Gastrocnemius medialis (tissue), 4 donors: ENCODE data around the gene KCNJ1.

Source experiments
- CTCF ChIP-seq, 5 experiments: fragments of 450-650 bp in 3 of 5; fragments of 200-600 bp in 2 of 5; sonication (generic) in 2 of 5; IDR thresholded peaks in 4 of 5; conservative IDR thresholded peaks in 1 of 5; 1 replicate in 4 of 5; 2 replicates in 1 of 5; pipeline ENCODE4 v1.5.1; 2016 to 2019; ENCODE audit warnings: antibody characterized with exemption in 5 of 5, mild to moderate bottlenecking in 3 of 5, moderate library complexity in 3 of 5
- POLR2A ChIP-seq, 2 donors: fragments of 450-650 bp; IDR thresholded peaks; one replicate each; pipeline ENCODE4 v1.6.1; 2017; ENCODE audit warnings: antibody characterized with exemption in 2 of 2, mild to moderate bottlenecking in 2 of 2, moderate library complexity in 2 of 2

- no peak for TF ChIP-seq CTCF (IDR thresholded peaks at IDR 0.05 in 4 of 5, conservative IDR thresholded peaks at IDR 0.05 in 1 of 5)
- no peak for TF ChIP-seq POLR2A (IDR thresholded peaks at IDR 0.05)
Measured at GRCh38 chr11:128872094-128872493, 5.0 kb upstream of the KCNJ1 start.
